H1 (cell line): ENCODE data around the gene PLEKHM1. TPM values are rescaled to one million over a fixed set of nuclear protein-coding genes. Genes with fewer than 3 reads are reported as not detected.
"Not testable (repeated sequence)": the region's sequence is repeated elsewhere in the genome, so short reads cannot be mapped to it uniquely, and the experiment has no call there.

Experiments used
- CTCF ChIA-PET: fragments of 300-600 bp; sonication (Branson Sonifier 250); formaldehyde crosslinking; loops from one replicate; lab custom pipeline; 2021; ENCODE audit not compliant: partially characterized antibody; lab: Charles Lee
- POLR2A ChIA-PET: fragments of 300-600 bp; sonication (Branson Sonifier 250); formaldehyde crosslinking; loops from one replicate; lab custom pipeline; 2021; ENCODE audit warnings: inconsistent platforms; ENCODE audit not compliant: partially characterized antibody; lab: Charles Lee
- DNase-seq, 2 experiments: peaks; one replicate each; pipeline versions ENCODE4 v3.0.0 to v3.0.0-alpha.2; 2010 to 2022; ENCODE audit warnings: low spot score in 2 of 2, low read depth in 1 of 2, mixed read lengths in 1 of 2
- FAIRE-seq: peaks from 2 replicates; lab custom pipeline; 2011; peaks lifted over from hg19 to GRCh38; lab: Jason Lieb, UNC
- H2AFZ ChIP-seq: 2 replicates; pipeline ENCODE4 v1.8.1; 2012; ENCODE audit warnings: low read length, inconsistent platforms
- H2AK5ac ChIP-seq: 2 replicates; pipeline ENCODE4 v1.6.1; 2013; ENCODE audit warnings: low read depth, low read length
- H2BK120ac ChIP-seq: replicated peaks from 2 replicates; pipeline ENCODE3; 2013; ENCODE audit warnings: low read depth, low read length, inconsistent platforms
- H2BK12ac ChIP-seq: 2 replicates; pipeline ENCODE4 v1.6.1; 2013; ENCODE audit warnings: low read depth, low read length
- H2BK15ac ChIP-seq: 2 replicates; pipeline ENCODE4 v1.6.1; 2013; ENCODE audit warnings: low read length
- H2BK20ac ChIP-seq: 2 replicates; pipeline ENCODE4 v1.6.1; 2013; ENCODE audit warnings: low read length
- H2BK5ac ChIP-seq: 2 replicates; pipeline ENCODE4 v1.6.1; 2013; ENCODE audit warnings: low read depth, low read length
- H3K14ac ChIP-seq: 2 replicates; pipeline ENCODE4 v1.6.1; 2013; ENCODE audit warnings: inconsistent platforms; ENCODE audit not compliant: insufficient read length
- H3K18ac ChIP-seq: 2 replicates; pipeline ENCODE4 v1.6.1; 2013; ENCODE audit warnings: low read length; ENCODE audit errors: extremely low read depth
- H3K23ac ChIP-seq: 2 replicates; pipeline ENCODE4 v1.6.1; 2013; ENCODE audit warnings: inconsistent platforms; ENCODE audit not compliant: insufficient read length
- H3K23me2 ChIP-seq: 2 replicates; pipeline ENCODE4 v1.6.1; 2013; ENCODE audit warnings: low read depth, low read length
- H3K27ac ChIP-seq: 2 replicates; pipeline ENCODE4 v1.6.1; 2011; ENCODE audit warnings: low read depth, low read length, inconsistent platforms
- H3K27me3 ChIP-seq, 4 experiments: replicated peaks in 1 of 4; 1 replicate in 1 of 4; 2 replicates in 3 of 4; pipeline versions ENCODE4 v1.6.1 to v1.8.1; 2011 to 2013; ENCODE audit warnings: low read length in 3 of 4, mild to moderate bottlenecking in 3 of 4, inconsistent platforms in 2 of 4, mixed read lengths in 2 of 4, moderate library complexity in 1 of 4; ENCODE audit not compliant: control insufficient read depth in 3 of 4, insufficient read depth in 3 of 4; ENCODE audit errors: extremely low read depth in 1 of 4
- H3K36me3 ChIP-seq, 4 experiments: 2 replicates each; pipeline versions ENCODE4 v1.6.1 to v1.8.1; 2011 to 2013; ENCODE audit warnings: mild to moderate bottlenecking in 4 of 4, low read length in 3 of 4, moderate library complexity in 2 of 4, control low read depth in 1 of 4, inconsistent platforms in 1 of 4; ENCODE audit not compliant: insufficient read depth in 4 of 4, control insufficient read depth in 2 of 4
- H3K4ac ChIP-seq: replicated peaks from 2 replicates; pipeline ENCODE3; 2013; ENCODE audit warnings: low read length, low read depth, mixed read lengths, inconsistent platforms; ENCODE audit not compliant: insufficient read length
- H3K4me1 ChIP-seq, 4 experiments: replicated peaks in 1 of 4; 1 replicate in 1 of 4; 2 replicates in 3 of 4; pipeline versions ENCODE4 v1.6.1 to v1.8.1; 2011 to 2013; ENCODE audit warnings: low read length in 3 of 4, inconsistent platforms in 2 of 4, mixed read lengths in 1 of 4; ENCODE audit not compliant: insufficient read depth in 4 of 4, control insufficient read depth in 3 of 4
- H3K4me2 ChIP-seq, 2 experiments: 2 replicates each; pipeline versions ENCODE4 v1.6.1 to v1.8.1; 2011 to 2013; ENCODE audit warnings: low read depth in 2 of 2, low read length in 2 of 2, control low read depth in 1 of 2, inconsistent platforms in 1 of 2, mild to moderate bottlenecking in 1 of 2; ENCODE audit not compliant: insufficient read depth in 1 of 2
- H3K4me3 ChIP-seq, 4 experiments: fragments of 200-600, 300-600 bp in 1 of 4; sonication (generic), shearing (Covaris generic), sonication (Bioruptor Twin) in 1 of 4; 2 replicates each; pipeline versions ENCODE4 v1.5.1 to v1.8.1; 2011 to 2016; ENCODE audit warnings: low read length in 4 of 4, low read depth in 3 of 4, control low read depth in 2 of 4, inconsistent platforms in 2 of 4, mild to moderate bottlenecking in 2 of 4, mixed read lengths in 1 of 4, moderate library complexity in 1 of 4; ENCODE audit not compliant: insufficient read depth in 2 of 4; ENCODE audit errors: extremely low read depth in 1 of 4
- H3K56ac ChIP-seq: replicated peaks from 2 replicates; pipeline ENCODE3; 2013; ENCODE audit warnings: low read depth, mild to moderate bottlenecking, mixed read lengths, low read length, inconsistent platforms; ENCODE audit not compliant: insufficient read length
- H3K79me1 ChIP-seq: 2 replicates; pipeline ENCODE4 v1.6.1; 2013; ENCODE audit warnings: low read depth, low read length, control low read depth
- H3K79me2 ChIP-seq, 2 experiments: 2 replicates each; pipeline versions ENCODE4 v1.6.1 to v1.8.1; 2012 to 2013; ENCODE audit warnings: low read length in 2 of 2, mild to moderate bottlenecking in 2 of 2, inconsistent platforms in 1 of 2; ENCODE audit not compliant: insufficient read depth in 2 of 2, control insufficient read depth in 1 of 2
- H3K9ac ChIP-seq, 4 experiments: replicated peaks in 1 of 4; 1 replicate in 1 of 4; 2 replicates in 3 of 4; pipeline versions ENCODE4 v1.6.1 to v1.8.1; 2011 to 2013; ENCODE audit warnings: low read depth in 3 of 4, low read length in 3 of 4, control low read depth in 2 of 4, mild to moderate bottlenecking in 2 of 4, moderate library complexity in 2 of 4, inconsistent platforms in 1 of 4; ENCODE audit errors: extremely low read depth in 1 of 4
- H3K9me3 ChIP-seq, 2 experiments: 2 replicates each; pipeline versions ENCODE4 v1.6.1 to v1.8.1; 2012 to 2013; ENCODE audit warnings: mild to moderate bottlenecking in 2 of 2, moderate library complexity in 2 of 2, control low read depth in 1 of 2, inconsistent platforms in 1 of 2, low read depth in 1 of 2, low read length in 1 of 2, mixed read lengths in 1 of 2; ENCODE audit not compliant: insufficient read depth in 2 of 2
- H4K20me1 ChIP-seq, 2 experiments: replicated peaks in 1 of 2; 2 replicates each; pipeline versions ENCODE3 to v1.8.1; 2011 to 2013; ENCODE audit warnings: inconsistent platforms in 2 of 2, low read length in 2 of 2, mild to moderate bottlenecking in 1 of 2; ENCODE audit not compliant: insufficient read depth in 2 of 2, control insufficient read depth in 1 of 2
- H4K5ac ChIP-seq: 2 replicates; pipeline ENCODE4 v1.6.1; 2013; ENCODE audit warnings: low read length, low read depth, mixed read lengths, inconsistent platforms; ENCODE audit not compliant: insufficient read length
- H4K8ac ChIP-seq: 2 replicates; pipeline ENCODE4 v1.8.0; 2013; ENCODE audit warnings: mild to moderate bottlenecking, moderate library complexity, low read length, inconsistent platforms; ENCODE audit not compliant: insufficient read depth; ENCODE audit errors: extremely low read depth
- H4K91ac ChIP-seq: replicated peaks from 2 replicates; pipeline ENCODE3; 2013; ENCODE audit warnings: low read length, mixed read lengths, inconsistent platforms; ENCODE audit not compliant: insufficient read length
- WGBS, 2 experiments: shearing (Covaris generic) in 1 of 2; methylation state at CpG; one replicate each; pipeline versions ENCODE4 v1.1.6 to v1.1.7; 2013 to 2015; ENCODE audit warnings: low lambda C conversion rate in 2 of 2, mixed read lengths in 2 of 2, inconsistent platforms in 1 of 2, low coverage in 1 of 2, missing lambda C conversion rate in 1 of 2; ENCODE audit not compliant: insufficient replicate concordance in 2 of 2, insufficient coverage in 1 of 2, insufficient read length in 1 of 2; ENCODE audit errors: extremely low coverage in 1 of 2, missing lambda C conversion rate in 1 of 2; 5-methylcytosine and 5-hydroxymethylcytosine counted together
- polyA plus RNA-seq, 7 experiments: library from polyadenylated mRNA; depleted of rRNA in 3 of 7; stranded (reverse) in 5 of 7; unstranded in 2 of 7; fragments of >200 nt in 5 of 7; fragments of 200-250 nt in 2 of 7; gene quantifications; 1 replicate in 5 of 7; 2 replicates in 1 of 7; 4 replicates in 1 of 7; pipeline versions ENCODE4 v1.2.1 to v1.2.3, GENCODE V29; 2011 to 2013; ENCODE audit warnings: missing spikeins in 2 of 7, mixed read lengths in 2 of 7
- total RNA-seq: library from RNA; stranded (reverse); fragmentation: NEBNext Ultra II Directional; extraction: Animal tissue kit (Norgen Biotek cat#: 25700); gene quantifications from 2 replicates; pipeline ENCODE4 v1.2.1, GENCODE V29; 2021

Gene PLEKHM1
- total and polyA plus RNA-seq, 2 of the 8 experiments (the other 6 are each of a cell fraction or from before 2014, with no cell fraction given): 7.6 to 17.9 TPM

GRCh38 chr17:45496507-45496906 is 6.0 kb upstream of the PLEKHM1 start:
- H3K14ac ChIP-seq, POLR2A ChIA-PET, H3K23ac ChIP-seq, H3K79me2 ChIP-seq, H2BK120ac ChIP-seq, H2BK15ac ChIP-seq, H3K4me3 ChIP-seq, H2BK12ac ChIP-seq, H2AFZ ChIP-seq, H3K9ac ChIP-seq, H3K4me2 ChIP-seq, H3K56ac ChIP-seq, H3K27me3 ChIP-seq, CTCF ChIA-PET, H4K20me1 ChIP-seq, H3K23me2 ChIP-seq, H4K5ac ChIP-seq, H4K91ac ChIP-seq, H3K79me1 ChIP-seq, H3K27ac ChIP-seq, FAIRE-seq, H3K4ac ChIP-seq, H2BK5ac ChIP-seq, H3K36me3 ChIP-seq, H2BK20ac ChIP-seq, H2AK5ac ChIP-seq, H3K4me1 ChIP-seq, H3K18ac ChIP-seq, DNase-seq, H3K9me3 ChIP-seq, H4K8ac ChIP-seq: not testable (repeated sequence)
- WGBS, 2 experiments: 90% methylated on average over 3 of the region's 3 CpGs; no CpG with 5 or more reads in 1 of the 2 experiments

- not testable (repeated sequence) for H3K4me3 ChIP-seq
Measured at GRCh38 chr17:45494556-45494955, 4.0 kb upstream of the PLEKHM1 start.

More at GRCh38 chr17:45494556-45494955, 4.0 kb upstream of the PLEKHM1 start:
- H3K56ac ChIP-seq, DNase-seq, H2AFZ ChIP-seq, FAIRE-seq, H3K18ac ChIP-seq, H3K9me3 ChIP-seq, H2BK20ac ChIP-seq, H3K23ac ChIP-seq, H3K9ac ChIP-seq, H3K27ac ChIP-seq, H4K5ac ChIP-seq, H2BK15ac ChIP-seq, H3K36me3 ChIP-seq, H3K23me2 ChIP-seq, H4K91ac ChIP-seq, H2BK12ac ChIP-seq, H2AK5ac ChIP-seq, H2BK5ac ChIP-seq, H3K4me2 ChIP-seq, H3K79me2 ChIP-seq, H2BK120ac ChIP-seq, H3K4ac ChIP-seq, POLR2A ChIA-PET, H3K27me3 ChIP-seq, CTCF ChIA-PET, H3K4me1 ChIP-seq, H3K14ac ChIP-seq, H4K8ac ChIP-seq, H4K20me1 ChIP-seq, H3K79me1 ChIP-seq: not testable (repeated sequence)
- 87% methylated on average over 5 of the region's 5 CpGs; no CpG with 5 or more reads in 1 of the 2 experiments for WGBS, 2 experiments
